NCI-H2196 treated with DMSO at 0.1 percent for 48 hours (cell line): ENCODE results near the gene GPR176.
"Not testable (repeated sequence)": the region's sequence is repeated elsewhere in the genome, so short reads cannot be mapped to it uniquely, and the experiment has no call there.

Experiments used
- DNase-seq: peaks from one replicate; lab custom pipeline; 2025; ENCODE audit not compliant: unreplicated experiment; lab: John Stamatoyannopoulos, UW

GPR176 gene

DNA sequence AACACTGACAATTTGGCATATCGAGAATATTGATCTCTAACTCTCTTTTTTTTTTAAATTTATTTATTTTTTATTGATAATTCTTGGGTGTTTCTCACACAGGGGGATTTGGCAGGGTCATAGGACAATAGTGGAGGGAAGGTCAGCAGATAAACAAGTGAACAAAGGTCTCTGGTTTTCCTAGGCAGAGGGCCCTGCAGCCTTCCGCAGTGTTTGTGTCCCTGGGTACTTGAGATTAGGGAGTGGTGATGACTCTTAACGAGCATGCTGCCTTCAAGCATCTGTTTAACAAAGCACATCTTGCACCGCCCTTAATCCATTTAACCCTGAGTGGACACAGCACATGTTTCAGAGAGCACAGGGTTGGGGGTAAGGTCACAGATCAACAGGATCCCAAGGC, 27.0 kb downstream of the GPR176 start:
- not testable (repeated sequence) for DNase-seq

DNA sequence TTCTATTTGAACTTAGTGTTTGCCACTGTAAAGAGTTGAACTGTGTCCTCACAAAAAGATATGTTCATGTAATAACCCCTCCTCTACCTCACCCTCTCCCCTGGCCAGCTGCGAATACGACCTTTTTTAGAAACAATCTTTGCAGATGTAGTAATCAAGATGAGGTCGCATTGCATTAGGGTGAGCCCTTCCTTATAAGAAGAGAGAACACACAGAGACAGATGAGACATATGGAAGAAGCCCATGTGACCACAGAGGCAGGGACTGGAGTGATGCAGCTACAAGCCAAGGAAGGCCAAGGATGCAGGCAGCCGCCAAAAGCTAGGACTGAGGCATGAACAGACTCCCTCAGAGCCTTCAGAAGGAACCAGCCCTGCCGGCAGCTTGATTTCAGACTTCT, 27.6 kb downstream of the GPR176 start:
- DNase-seq: no peak

DNA sequence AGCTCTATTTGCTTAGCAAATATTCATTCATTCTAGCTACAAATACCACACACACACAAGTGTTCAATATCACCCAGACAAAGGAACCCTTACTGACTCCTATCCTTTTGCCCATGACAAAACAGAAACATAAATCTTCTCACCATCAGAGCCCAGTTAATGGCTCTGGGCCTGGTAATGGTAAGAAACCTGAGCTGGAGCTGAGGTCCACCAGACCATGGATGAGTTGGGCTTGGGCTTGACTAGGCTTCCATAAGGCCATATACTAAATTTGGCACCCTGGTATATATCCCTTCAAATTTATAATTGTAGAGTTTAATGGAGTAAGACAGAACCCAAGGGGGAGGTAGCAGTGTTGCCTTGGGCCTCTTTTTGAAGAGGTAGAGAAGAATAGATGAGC, 29.4 kb downstream of the GPR176 start:
- DNase-seq: no peak

DNA sequence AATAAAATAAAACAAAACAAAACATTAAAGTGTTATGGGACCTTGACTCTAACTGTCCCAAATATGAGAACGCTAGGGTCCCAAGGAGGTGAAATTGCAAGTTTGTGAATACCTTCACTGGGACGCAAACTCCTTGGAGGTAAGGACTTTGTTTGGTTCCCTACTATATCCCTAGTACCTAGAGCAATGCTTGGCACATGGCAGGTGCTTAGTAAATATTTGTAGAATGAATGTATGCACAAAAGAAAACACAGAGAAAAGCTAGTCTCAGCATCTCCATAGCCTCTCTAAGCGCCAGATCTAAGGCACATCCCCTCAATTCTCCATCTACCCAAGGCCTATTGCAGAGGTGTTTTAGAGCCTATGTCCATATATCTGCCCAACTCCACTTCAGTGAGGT, 30.5 kb downstream of the GPR176 start:
- DNase-seq: no peak

DNA sequence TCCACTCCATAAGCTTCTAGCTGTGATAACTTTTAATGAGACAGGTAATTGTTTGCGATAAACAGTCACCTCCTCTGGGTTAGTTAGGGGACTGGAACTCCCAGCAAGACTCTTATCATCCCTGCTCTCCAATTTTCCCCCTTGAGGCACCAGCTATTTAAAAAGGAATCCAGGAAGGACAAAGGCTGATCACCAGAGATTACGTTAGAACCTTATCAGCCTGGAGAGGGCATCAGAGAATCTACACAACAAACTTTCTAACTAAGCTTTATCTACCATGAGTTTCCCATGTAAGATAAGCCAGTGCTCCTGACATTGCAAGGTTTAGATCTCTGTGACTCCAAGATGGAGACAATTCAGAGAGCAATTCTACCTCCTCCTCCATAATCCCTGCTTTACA, 31.3 kb downstream of the GPR176 start:
- no peak for DNase-seq

DNA sequence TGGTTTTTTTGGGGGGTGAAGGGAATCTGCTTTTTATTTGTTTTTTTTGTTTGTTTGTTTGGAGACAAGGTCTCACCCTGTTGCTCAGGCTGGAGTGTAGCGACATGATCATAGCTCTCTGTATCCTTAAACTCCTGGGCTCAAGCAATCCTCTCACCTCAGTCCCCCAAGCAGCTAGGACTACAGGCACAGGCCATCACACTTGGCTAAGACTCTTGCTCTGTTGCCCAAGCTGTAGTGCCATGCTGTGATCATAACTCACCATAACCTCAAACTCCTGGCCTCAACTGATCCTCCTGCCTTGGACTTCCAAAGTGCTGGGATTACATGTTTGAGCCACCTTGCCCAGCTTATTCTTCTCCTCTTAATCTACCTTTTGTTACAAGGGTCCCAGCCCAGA, 31.8 kb downstream of the GPR176 start:
- DNase-seq: no peak

DNA sequence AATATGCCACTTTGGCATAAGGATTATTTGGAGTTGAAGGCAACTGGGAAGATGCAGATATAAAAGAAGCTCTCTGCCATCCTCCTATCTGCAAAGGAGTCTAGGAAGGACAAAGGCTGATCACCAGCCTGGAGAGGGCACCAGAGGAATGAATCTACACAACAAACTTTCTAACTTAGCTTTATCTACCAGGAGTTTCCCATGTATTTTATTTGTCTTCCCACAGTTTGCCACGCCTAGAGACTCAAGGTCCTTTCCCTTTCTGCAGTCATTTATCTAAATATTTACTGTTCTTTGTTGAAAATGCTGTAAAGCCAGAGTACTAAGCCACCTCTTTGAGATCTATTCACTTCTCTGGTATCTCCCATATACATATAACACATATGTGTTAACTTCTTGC, 32.2 kb downstream of the GPR176 start:
- no peak for DNase-seq

DNA sequence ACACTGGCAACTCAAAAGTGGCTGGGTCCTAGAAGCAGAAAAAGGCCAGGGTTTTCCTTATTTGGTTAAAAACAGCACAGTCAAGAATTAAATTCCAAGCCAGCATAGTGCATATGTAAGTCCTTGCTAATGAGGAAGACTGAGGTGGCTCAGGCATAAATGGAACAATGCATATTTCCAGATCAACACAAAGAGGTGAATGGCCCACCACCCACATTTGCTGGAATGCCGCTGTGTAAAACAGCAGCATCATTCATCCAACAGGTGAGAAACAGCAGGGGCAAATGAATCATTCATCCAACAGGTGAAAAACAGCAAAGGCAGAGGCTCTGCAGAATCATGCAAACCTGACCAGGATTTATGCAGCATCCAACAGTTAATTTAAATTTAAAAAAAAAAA, 32.9 kb downstream of the GPR176 start:
- no peak for DNase-seq

DNA sequence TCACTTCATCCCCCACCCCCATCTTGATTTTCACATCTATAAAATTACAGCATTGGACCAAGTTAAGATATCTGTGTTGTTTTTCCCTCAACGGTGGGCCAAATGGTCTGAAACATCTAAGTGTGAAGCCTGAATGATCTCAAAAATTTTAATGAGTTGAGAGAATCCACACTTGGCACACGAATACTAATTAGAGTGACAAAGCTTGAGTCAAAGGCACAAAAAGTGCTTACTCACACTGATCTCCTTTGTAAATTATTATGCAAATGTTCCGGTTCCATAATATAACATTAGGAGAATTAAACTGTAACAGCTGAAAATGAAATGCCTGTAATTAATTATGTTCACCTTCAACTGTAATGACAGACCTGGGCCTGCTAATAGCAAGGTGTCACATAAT, 33.6 kb downstream of the GPR176 start:
- no peak for DNase-seq

DNA sequence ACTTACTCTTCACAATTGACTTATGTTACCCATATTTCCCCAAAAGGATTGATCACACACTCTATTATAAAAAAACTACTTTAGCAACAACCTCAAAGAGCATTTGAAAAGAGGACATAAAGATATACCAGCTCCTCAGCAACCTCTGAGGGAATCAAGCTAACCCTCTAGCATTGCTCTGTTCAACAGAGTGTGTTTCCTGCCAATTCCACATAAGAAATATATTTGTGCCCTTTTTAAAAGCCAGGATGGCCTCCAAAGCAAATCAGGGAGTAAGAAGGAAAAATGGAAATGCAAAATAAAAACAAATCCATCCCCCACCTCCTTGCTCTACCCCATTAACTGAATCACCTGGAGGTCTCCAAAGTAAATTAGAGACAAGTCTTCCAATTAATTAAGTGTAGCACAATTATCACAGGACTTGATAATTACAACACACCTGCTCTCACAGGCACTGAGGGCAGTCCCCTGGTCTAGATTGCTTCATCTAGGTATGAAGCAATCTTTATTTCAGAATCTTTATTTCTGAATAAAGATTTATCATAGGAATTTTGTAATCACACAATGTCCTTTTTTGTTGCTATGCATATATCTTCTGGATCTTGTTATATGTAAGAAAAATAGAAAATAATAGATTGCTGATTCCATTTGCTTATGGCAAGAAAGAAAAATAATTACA, 34.8 kb downstream of the GPR176 start:
- DNase-seq: no peak

DNA sequence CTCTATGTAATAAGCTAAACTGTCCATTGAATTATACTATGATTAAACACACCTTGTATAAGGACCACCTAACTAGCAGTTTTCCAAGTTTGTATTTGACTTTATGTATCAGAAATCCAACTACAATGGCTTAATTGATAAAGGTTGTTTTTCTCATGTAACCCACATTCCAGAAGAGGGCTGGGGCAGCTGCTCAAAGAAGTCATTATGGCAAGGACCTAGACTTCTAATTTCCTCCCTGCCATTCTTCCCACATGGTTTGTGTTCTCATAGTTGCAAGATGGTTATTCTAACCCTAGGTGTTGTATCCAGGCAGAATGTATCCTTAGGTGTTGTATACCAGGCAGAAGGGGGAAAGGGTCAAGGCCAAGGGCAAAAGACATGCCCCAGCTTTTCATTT, 35.7 kb downstream of the GPR176 start:
- DNase-seq: no peak

DNA sequence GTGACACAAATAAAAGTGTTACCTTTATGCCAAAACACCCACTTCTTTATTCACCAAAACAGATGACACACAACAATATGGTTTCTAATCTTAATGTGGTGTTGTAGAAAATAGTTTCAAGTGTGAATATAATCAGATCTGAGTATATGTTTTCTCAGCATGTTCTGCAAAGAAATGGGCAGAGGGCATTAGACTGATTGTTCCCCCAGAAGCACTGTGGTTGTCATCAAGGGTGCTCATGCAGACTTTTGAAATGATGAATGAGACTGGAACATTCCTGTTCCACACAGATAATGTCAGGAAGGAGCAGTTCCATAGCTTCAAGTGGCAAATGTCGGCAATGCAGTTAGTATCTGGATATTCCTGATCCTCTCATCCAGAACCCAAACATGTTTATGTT, 37.5 kb downstream of the GPR176 start:
- DNase-seq: no peak

DNA sequence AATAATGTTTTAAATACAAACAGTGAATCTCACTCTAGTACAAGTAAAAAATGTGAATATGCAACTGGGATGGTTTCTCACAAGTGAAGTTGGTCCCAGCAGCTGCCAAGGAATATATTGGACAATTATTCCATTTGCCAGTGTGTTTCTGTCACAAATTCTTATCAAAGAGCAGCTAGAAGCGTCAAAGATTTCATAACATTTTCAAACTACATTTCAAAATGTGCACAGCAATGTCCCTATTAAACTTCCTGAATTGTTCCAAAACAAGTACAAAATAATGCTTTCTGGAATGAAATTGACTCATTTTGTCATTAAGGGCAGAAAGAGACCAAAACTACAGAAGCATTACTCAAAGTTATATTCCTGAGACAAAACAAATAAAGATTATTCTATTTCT, 38.3 kb downstream of the GPR176 start:
- no peak for DNase-seq

DNA sequence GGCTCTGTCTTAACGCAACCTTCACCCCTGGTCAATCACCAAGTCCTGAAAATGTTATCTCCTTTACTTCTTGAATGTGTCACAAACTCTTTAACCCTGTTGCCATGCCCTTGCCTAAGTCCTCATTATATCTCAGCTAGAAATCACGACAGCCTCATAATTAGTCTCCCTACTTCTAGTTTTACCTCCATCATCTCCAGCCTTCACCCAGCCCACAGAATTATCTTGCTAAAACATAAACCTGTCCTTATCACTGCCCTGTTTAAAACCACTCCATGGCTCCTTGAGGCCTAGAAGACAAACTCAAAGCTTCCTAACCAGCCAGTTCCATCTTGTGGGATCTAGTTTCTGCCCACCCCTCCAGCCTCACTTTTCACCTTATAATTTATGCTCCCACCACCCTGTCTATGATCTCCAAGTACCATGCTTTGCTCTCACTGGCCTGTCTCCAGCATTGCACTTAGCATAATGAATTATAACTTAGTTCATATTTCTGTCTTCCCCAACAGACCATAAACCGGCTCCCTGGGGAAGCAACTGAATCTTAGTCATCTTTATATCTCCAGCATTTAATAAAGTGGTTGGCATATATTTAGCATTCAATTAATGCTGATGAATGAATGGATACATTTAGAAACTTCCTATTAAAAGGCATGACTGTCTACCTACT, 39.2 kb downstream of the GPR176 start:
- DNase-seq: no peak

DNA sequence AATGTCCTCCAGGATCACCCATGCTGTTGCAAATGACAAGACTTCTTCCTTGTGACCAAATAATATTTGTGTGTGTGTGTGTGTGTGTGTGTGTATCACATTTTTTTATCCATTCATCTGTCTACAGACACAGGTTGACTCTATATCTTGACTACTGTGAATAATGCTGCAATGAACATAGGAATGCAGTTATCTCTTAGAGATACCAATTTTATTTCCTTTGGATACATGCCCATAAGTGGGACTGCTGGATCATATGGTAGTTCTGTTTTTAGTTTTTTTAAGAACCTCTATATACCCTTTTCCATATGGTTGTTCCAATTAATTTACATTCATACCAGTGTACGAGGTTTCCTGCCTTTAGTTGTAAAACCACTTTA, 41.7 kb downstream of the GPR176 start:
- DNase-seq: no peak

DNA sequence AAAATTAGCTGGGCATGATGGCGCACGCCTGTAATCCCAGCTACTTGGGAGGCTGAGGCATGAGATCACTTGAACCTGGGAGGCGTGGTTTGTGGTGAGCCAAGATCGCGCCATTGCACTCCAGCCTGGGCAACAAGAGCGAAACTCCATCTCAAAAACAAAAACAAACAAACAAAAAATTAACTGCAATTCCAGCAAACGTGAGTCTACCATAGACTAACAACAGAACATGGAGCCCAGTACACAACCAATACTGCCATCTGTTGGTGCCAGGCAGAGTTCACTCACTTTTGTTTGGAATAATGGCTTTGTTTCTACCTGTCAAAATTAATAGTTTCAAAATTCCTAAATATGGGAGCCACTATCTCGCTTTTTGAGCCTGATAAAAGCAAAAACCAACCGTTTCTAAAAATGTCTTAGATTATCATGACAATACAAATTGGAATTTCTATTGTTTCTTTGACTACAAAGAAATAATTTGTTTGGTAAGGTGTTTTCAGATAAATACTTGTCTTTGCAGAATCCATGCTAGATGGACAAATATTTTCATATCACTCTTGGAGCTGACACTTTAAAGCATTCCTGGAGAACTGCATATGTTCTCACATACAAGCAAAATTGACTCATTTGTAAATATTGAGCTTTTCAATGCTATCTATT, 45.0 kb downstream of the GPR176 start:
- DNase-seq: peak; percentile 12

DNA sequence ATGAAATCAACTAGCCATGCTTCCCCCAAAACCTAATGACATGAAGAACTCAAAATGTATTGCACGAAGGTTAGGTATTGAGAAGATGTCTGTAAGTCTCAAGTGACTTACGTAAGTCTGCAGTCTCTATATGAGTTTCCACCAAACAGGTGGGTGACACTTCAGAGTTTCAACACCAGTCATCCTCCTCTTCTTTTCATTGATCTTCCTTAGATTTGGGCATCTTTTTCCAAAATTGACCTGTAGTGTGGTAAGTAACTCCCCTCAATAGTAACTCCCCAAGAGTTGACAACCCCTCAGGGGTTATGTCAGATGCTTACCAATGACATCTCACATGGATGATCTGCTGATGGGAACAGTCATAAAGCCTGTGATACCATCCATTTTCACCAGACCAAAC, 46.1 kb downstream of the GPR176 start:
- no peak for DNase-seq

DNA sequence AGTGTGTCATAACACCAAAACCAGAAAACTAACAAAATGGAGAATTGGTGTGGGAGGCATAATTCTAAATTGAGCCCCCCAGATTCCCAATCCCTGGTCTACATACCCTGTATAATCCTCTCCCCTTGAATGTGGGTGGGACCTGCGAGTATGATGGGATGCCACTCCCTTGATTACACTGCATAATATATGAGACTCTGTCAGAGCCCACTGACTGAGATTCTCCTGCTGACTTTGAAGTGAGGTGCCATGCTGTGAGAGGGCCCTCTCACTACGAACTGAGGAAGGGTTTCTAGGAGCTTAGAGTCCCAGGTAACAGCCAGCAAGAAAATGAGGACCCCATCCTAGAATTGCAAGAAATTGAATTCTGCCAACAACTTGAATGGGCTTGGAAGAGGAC, 49.5 kb downstream of the GPR176 start:
- no peak for DNase-seq

DNA sequence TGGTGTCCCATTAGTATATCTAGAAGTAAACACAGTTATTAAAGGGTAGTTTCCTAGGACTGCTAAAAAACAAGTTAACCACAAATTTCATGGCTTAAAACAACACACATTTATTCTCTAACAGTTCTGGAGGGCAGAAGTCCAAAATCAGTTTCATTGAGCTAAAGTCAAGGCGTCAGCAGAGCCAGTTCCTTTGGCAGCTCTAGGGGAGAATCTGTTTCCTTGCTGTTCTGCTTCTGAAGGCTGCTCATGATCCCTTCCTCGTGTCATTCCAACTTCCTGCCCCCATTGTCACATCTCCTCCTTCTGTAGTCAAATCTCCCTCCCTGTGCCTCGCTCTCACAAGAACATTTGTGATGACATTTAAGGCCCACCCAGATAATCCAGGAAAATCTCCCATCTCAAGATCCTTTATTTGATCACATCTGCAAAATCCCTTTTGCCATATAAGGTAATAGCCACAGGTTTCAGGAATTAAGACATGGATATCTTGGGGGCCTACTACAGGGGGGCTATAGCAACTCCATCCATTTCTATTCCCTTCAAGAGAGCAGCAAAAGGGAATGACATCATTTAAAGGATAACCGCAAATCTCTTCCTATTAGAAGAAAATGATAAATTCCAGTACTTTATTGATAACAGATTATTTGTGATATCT, 50.1 kb downstream of the GPR176 start:
- no peak for DNase-seq

DNA sequence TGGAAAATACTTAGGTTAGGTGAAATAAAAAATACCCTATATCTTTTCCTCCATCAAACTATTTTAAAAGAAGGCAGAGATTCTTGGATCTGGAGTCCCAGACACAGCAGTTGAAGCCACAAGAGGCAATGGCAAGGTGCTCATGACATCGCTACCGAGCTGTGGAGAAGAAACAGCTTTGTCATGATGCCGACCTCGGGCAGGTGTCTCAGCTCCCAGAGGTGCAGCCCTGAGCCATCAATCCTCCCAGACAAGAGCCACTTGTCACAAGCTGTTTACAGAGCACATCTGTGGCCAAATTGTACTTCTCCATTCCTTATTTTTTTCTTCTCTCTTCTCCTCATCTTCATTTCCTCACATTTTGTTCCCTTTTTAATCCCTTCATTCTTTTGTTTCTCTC, 50.8 kb downstream of the GPR176 start:
- no peak for DNase-seq

DNA sequence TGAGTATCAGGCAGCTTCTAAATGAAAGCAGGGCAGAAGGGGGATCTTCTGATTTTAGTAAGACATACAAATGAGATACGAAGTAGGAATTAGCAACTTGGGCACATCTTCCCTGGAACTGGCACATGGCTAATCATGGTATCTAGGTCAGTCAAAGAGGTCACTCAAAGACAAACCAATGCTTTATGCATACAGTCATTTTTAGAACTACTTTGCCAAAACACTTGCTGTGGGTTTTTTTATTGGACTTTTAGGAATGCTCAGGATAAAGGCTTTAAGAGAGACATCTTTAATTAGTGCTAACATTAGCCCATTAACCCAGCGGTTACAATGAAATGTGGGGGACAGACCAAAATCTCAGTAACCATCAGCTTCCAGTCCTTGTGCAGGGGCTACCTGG, 51.7 kb downstream of the GPR176 start:
- DNase-seq: no peak

DNA sequence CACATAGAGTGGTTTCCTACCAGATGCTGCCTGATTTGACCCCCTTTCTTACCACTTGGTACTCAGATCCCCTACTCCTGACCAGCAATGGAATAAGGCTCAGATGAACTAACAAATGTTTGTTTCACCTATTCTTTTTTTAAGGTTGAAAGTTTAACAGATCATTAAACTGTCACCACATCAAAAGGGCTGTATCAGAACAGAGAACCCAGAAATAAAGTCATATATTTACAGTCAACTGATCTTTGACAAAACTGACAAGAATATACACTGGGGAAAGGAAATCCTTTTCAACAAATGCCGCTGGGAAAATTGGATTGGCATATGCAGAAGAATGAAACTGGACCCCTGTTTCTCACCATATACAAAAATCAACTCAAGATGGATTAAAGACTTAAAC, 56.0 kb downstream of the GPR176 start:
- DNase-seq: no peak
